Measurements from ENCODE around the gene IER2.
"Not testable (repeated sequence)": the region's sequence is repeated elsewhere in the genome, so short reads cannot be mapped to it uniquely, and the experiment has no call there.

Gene IER2

DNA sequence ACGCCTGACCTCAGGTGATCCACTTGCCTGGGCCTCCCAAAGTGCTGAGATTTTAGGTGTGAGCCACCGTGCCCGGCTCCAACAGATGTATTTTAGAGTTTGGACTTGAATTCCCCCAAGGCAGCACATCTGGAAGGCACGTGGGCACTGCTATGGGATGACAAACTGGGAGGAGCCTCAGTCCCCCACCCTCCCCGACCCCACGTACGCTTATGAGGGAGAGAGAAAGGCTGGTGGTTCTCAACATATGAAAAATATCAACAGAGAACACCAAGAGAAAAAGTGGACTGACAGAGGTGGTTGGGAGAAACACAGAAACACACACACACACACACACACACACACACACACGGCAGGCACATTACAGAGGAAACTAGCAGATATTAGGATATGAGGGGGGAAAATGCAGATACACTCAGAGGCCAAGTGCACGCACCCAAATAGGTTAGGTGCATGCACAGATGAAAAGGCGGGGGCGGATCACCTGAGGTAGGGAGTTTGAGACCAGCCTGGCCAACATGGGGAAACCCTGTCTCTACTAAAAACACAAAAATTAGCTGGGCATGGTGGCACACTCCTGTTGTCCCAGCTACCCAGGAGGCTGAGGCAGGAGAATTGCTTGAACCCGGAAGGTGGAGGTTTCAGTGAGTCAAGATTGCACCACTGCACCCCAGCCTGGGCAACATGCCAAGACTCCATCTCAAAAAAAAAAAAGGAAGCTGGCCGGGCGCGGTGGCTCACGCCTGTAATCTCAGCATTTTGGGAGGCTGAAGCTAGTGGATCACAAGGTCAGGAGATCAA lies 3.2 kb upstream of the IER2 start:
- ChIA-PET CTCF (interaction anchor here (0.7 to 1.8 kb wide), 6 partner anchors 14 to 181 kb away, joined by 3 to 4 read pairs (median 3); no protein-coding TSS in a partner anchor), POLR2A (no interaction called here)
- H3K4me3 ChIP-seq (ENCODE audit: low read depth, low read length) = no peak overlapping the region

DNA sequence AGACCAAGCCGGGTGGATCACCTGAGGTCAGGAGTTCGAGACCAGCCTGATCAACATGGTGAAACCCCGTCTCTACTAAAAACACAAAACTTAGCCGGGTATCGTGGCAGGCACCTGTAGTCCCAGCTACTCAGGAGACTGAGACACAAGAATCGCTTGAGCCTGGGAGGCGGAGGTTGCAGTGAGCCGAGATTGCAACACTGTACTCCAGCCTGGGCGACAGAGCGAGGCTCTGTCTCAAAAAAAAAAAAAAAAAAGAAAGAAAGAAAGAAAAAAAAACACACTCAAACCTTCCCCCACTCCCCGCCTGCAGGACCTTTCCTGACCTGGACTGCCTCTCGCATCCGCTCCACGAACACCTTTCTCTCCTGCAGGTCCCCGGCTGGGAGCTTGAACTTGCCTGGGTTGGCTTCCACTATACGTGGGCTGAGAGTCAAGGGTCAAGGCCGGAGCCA lies 1.0 kb upstream of the IER2 start:
- POLR2A ChIA-PET = interaction anchor here (0.9 to 1.8 kb wide), 4 partner anchors 17 to 128 kb away, joined by 3 to 9 read pairs (median 8); no protein-coding TSS in a partner anchor
- peak overlapping the region; percentile 96 for H3K4me3 ChIP-seq (ENCODE audit: low read depth, low read length)
- CTCF ChIA-PET = interaction anchor here (1.4 to 2.2 kb wide), 3 partner anchors 34 to 184 kb away, joined by 4 to 17 read pairs (median 8); no protein-coding TSS in a partner anchor
- DNase-seq (ENCODE audit: low read depth, low spot score) = not testable (repeated sequence)

More for the DNA sequence above, 3.2 kb upstream of the IER2 start:
- TF ChIP-seq, protein P1, sequence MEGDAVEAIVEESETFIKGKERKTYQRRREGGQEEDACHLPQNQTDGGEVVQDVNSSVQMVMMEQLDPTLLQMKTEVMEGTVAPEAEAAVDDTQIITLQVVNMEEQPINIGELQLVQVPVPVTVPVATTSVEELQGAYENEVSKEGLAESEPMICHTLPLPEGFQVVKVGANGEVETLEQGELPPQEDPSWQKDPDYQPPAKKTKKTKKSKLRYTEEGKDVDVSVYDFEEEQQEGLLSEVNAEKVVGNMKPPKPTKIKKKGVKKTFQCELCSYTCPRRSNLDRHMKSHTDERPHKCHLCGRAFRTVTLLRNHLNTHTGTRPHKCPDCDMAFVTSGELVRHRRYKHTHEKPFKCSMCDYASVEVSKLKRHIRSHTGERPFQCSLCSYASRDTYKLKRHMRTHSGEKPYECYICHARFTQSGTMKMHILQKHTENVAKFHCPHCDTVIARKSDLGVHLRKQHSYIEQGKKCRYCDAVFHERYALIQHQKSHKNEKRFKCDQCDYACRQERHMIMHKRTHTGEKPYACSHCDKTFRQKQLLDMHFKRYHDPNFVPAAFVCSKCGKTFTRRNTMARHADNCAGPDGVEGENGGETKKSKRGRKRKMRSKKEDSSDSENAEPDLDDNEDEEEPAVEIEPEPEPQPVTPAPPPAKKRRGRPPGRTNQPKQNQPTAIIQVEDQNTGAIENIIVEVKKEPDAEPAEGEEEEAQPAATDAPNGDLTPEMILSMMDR (IDR thresholded peaks at IDR 0.05; ENCODE audit: insufficient read depth, low read length, missing control alignments) = no peak
- DNase-seq (ENCODE audit: low read depth, low spot score) = no peak

DNA sequence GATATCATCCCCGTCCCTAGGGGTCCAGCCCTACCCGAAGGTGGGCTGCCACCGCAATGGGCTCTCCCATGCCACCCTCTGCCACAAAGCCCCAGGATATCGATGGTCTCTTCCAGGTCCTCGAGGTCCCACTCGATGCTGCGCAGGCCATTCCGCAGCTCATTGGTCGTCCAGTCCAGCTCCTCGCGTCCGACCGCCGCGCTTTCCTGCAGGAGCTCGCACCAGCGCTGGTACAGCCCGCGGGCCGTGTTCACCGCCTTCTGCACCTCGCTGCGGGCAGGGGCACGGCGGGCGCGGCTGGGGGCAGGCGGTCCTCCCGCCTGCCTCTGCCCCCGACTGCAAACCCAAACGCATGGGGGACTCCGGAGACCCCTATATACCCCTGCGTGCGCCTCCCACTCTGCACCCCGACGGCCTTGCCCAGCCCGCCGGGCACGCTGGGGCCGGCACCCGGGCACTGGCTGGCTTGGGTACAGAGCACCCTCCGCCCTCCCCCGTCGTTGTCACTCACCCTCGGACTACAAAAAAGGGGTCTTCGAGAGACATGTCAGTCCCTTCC lies 504 bp upstream of the IER2 start:
- TF ChIP-seq, protein P1 (IDR thresholded peaks at IDR 0.05; ENCODE audit: insufficient read depth, low read length, missing control alignments) = no peak
- POLR2A ChIA-PET = interaction anchor here (0.9 to 1.8 kb wide), 6 partner anchors 14 to 128 kb away, joined by 3 to 9 read pairs (median 6); no protein-coding TSS in a partner anchor
- CTCF ChIA-PET = interaction anchor here (0.7 to 2.2 kb wide), 8 partner anchors 14 to 184 kb away, joined by 3 to 17 read pairs (median 4); partner anchors contain the start of gene NACC1
- DNase-seq (ENCODE audit: low read depth, low spot score) = no peak
- H3K4me3 ChIP-seq (ENCODE audit: low read depth, low read length) = peak overlapping the region; percentile 96

DNA sequence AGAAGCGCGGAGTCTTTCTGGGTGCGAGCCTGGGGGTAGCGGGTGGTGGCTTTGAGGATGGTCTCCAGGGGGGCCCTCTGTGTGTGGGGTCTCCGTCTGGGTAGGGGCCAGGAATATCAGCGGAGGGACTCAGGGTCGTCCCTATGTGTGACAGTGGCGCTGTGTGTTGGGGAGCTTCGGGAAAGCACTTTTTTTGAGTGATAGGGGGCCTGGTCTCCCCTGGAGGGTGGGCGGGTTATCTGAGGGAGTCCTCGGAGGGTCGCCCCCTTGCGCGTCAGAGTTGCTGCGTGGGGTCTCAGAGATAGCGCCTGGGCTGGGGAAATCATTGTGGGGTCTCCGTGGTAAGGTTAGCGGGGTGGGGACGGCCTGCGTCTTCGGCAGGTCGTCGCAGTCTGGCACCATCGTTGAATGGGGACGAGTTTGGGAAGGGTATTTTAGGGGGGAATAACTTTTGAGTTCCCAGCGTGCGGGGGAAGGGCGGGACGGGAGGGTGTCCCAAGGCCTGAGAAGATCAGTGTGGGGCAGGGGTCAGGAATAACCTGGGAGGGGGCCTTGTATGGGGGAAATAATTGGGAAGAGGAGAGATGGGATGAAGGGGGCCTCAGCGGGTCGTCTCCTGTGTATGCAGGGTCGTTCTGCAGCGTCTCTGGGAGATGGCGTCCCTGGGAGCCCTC lies 857 bp downstream of the IER2 start:
- TF ChIP-seq, protein P1 (IDR thresholded peaks at IDR 0.05; ENCODE audit: insufficient read depth, low read length, missing control alignments) = no peak
- H3K4me3 ChIP-seq (ENCODE audit: low read depth, low read length) = peak overlapping the region; percentile 96
- no peak for DNase-seq (ENCODE audit: low read depth, low spot score)
- CTCF ChIA-PET = interaction anchor here (0.7 to 2.2 kb wide), 7 partner anchors 10 to 186 kb away, joined by 3 to 17 read pairs (median 5); partner anchors contain the start of gene NACC1
- POLR2A ChIA-PET = interaction anchor here (1.7 to 1.8 kb wide), 2 partner anchors 12 to 19 kb away, joined by 5 to 8 read pairs; no protein-coding TSS in a partner anchor

DNA sequence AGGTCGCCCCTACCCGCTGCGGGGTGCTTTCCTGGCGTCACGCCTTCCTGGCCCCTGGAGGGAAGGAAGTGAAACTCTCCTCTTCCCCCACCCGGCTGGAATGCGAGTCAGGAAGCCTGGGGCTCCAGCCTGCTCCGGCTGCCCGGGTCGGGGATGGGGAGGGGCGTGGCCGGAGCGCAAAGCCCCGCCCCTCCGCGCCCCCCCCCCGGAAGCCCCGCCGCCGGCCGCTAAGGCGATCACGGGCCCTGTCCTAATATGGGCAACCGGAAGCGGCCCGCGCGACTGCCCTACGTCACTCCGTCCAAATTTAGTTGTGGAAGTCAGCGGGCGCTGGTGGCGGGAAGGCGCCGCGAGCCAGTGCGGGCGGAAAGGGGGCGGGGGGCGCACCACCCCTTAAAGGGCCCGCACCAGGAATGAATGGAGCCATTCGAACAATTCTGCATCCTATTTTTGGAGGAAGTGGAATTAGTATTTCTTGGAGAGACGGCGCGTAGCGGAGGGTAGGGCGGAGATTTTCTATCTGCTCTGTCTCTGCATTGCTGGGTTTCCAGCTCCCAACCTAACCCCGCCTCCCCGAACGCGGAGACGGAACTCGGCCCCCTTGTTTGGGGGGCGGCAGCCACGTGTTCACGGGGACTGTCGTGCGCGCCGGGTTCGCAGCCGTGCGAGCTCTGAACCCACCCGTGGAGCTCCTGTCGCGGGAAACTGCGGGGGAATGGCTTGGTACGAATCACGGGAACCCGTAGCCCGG lies 1.6 kb downstream of the IER2 start:
- ChIA-PET CTCF (interaction anchor here (0.6 to 1.8 kb wide), 9 partner anchors 12 to 186 kb away, joined by 3 to 9 read pairs (median 5); no protein-coding TSS in a partner anchor), POLR2A (interaction anchor here (0.7 to 2.2 kb wide), 12 partner anchors 9 to 218 kb away, joined by 3 to 32 read pairs (median 6); partner anchors contain the start of genes FARSA and NACC1)
- no peak for DNase-seq (ENCODE audit: low read depth, low spot score)
- TF ChIP-seq, protein P1 (IDR thresholded peaks at IDR 0.05; ENCODE audit: insufficient read depth, low read length, missing control alignments) = peak; percentile 56
- peak overlapping the region; percentile 96 for H3K4me3 ChIP-seq (ENCODE audit: low read depth, low read length)

Data from AG04449 (cell line).